GM21786 (cell line): ENCODE results near the gene SLC7A10.
"Not testable (repeated sequence)": the region's sequence is repeated elsewhere in the genome, so short reads cannot be mapped to it uniquely, and the experiment has no call there.

Experiments used
- ATAC-seq: cut with Tn5 transposase; IDR thresholded peaks from one replicate; pipeline ENCODE4 v1.9.1; 2021; ENCODE audit not compliant: unreplicated experiment

Gene SLC7A10

GRCh38 chr19:33186431-33187182 lies 39.0 kb downstream of the SLC7A10 start:
- no peak for ATAC-seq

GRCh38 chr19:33177417-33177979 lies 48.2 kb downstream of the SLC7A10 start:
- peak; percentile 21 for ATAC-seq

- peak; percentile 77 for ATAC-seq
These were observed 48.8 kb downstream of the SLC7A10 start for GRCh38 chr19:33176670-33177416.

GRCh38 chr19:33175886-33176669 lies 49.6 kb downstream of the SLC7A10 start:
- no peak for ATAC-seq

- no peak for ATAC-seq
These were observed 50.4 kb downstream of the SLC7A10 start for GRCh38 chr19:33175156-33175782.

GRCh38 chr19:33174186-33174585 lies 51.5 kb downstream of the SLC7A10 start:
- no peak for ATAC-seq

- ATAC-seq, result no peak
These were observed 53.7 kb downstream of the SLC7A10 start for GRCh38 chr19:33171916-33172359.

- ATAC-seq, result no peak
These were observed 54.3 kb downstream of the SLC7A10 start for GRCh38 chr19:33171222-33171795.

GRCh38 chr19:33168528-33168927 lies 57.1 kb downstream of the SLC7A10 start:
- no peak for ATAC-seq

GRCh38 chr19:33167438-33167837 lies 58.2 kb downstream of the SLC7A10 start:
- ATAC-seq, result no peak

- ATAC-seq, result not testable (repeated sequence)
These were observed 59.6 kb downstream of the SLC7A10 start for GRCh38 chr19:33166037-33166436.

- ATAC-seq, result no peak
These were observed 62.2 kb downstream of the SLC7A10 start for GRCh38 chr19:33163481-33163880.

- no peak for ATAC-seq
These were observed 64.4 kb downstream of the SLC7A10 start for GRCh38 chr19:33161201-33161600.

GRCh38 chr19:33159893-33160292 lies 65.8 kb downstream of the SLC7A10 start:
- ATAC-seq, result peak; percentile 6

- ATAC-seq, result no peak
These were observed 66.5 kb downstream of the SLC7A10 start for GRCh38 chr19:33159149-33159548.
